Colon (tissue), 2 donors: Measurements from ENCODE around the gene KCNQ1.

Source experiments
- FAIRE-seq: peaks from 2 replicates; lab custom pipeline; 2012; peaks lifted over from hg19 to GRCh38; lab: Jason Lieb, UNC
- donor health status: control.
- donor health status: control.

KCNQ1 gene

GRCh38 chr11:2534957-2535672 lies 90.3 kb downstream of the KCNQ1 start:
- no peak for FAIRE-seq

- FAIRE-seq = no peak
These were observed 91.0 kb downstream of the KCNQ1 start for GRCh38 chr11:2535673-2536439.

GRCh38 chr11:2536440-2536989 lies 91.7 kb downstream of the KCNQ1 start:
- FAIRE-seq = no peak

- no peak for FAIRE-seq
These were observed 92.3 kb downstream of the KCNQ1 start for GRCh38 chr11:2537010-2537705.

- FAIRE-seq = no peak
These were observed 93.3 kb downstream of the KCNQ1 start for GRCh38 chr11:2537896-2538724.

GRCh38 chr11:2538951-2539350 lies 94.1 kb downstream of the KCNQ1 start:
- no peak for FAIRE-seq

- FAIRE-seq = no peak
These were observed 94.8 kb downstream of the KCNQ1 start for GRCh38 chr11:2539371-2540222.

- no peak for FAIRE-seq
These were observed 95.6 kb downstream of the KCNQ1 start for GRCh38 chr11:2540223-2540991.

- no peak for FAIRE-seq
These were observed 96.3 kb downstream of the KCNQ1 start for GRCh38 chr11:2540992-2541680.

GRCh38 chr11:2541881-2542361 lies 97.1 kb downstream of the KCNQ1 start:
- FAIRE-seq = no peak

GRCh38 chr11:2542406-2542805 lies 97.6 kb downstream of the KCNQ1 start:
- no peak for FAIRE-seq

- FAIRE-seq = no peak
These were observed 103.0 kb downstream of the KCNQ1 start for GRCh38 chr11:2547806-2548205.

GRCh38 chr11:2548596-2548995 lies 103.8 kb downstream of the KCNQ1 start:
- no peak for FAIRE-seq

- FAIRE-seq = no peak
These were observed 104.3 kb downstream of the KCNQ1 start for GRCh38 chr11:2549080-2549479.

GRCh38 chr11:2549491-2549875 lies 104.7 kb downstream of the KCNQ1 start:
- no peak for FAIRE-seq

GRCh38 chr11:2549876-2550605 lies 105.2 kb downstream of the KCNQ1 start:
- FAIRE-seq = no peak

- no peak for FAIRE-seq
These were observed 105.8 kb downstream of the KCNQ1 start for GRCh38 chr11:2550606-2550970.

GRCh38 chr11:2551131-2551530 lies 106.3 kb downstream of the KCNQ1 start:
- FAIRE-seq = no peak

GRCh38 chr11:2552210-2552609 lies 107.4 kb downstream of the KCNQ1 start:
- no peak for FAIRE-seq
